Caco-2 (cell line): ENCODE results near the gene NAXD. TPM values are rescaled to one million over a fixed set of nuclear protein-coding genes. Genes with fewer than 3 reads are reported as not detected.

ENCODE experiments used
- BruUV-seq: library from RNA; stranded (reverse); fragments of 400-500 nt; replicated peaks from 2 replicates; lab custom pipeline; 2021; lab: Mats Ljungman, UMichigan
- CTCF ChIA-PET: fragments of 300-600 bp; sonication (Branson Sonifier 250); formaldehyde crosslinking; loops from one replicate; lab custom pipeline; 2022; ENCODE audit warnings: antibody characterized with exemption; lab: Charles Lee
- POLR2A ChIA-PET: fragments of 300-600 bp; sonication (Branson Sonifier 250); formaldehyde crosslinking; loops from one replicate; lab custom pipeline; 2022; ENCODE audit warnings: antibody characterized with exemption; lab: Charles Lee
- DNase-seq, 2 experiments: peaks; one replicate each; pipeline versions ENCODE4 v3.0.0 to v3.0.0-alpha.2; 2020 to 2022
- H3K27me3 ChIP-seq: replicated peaks from 2 replicates; pipeline ENCODE4 v1.6.0; 2011; ENCODE audit warnings: low read length; ENCODE audit not compliant: control insufficient read depth, insufficient read depth
- H3K36me3 ChIP-seq: 2 replicates; pipeline ENCODE4 v1.5.1; 2011; ENCODE audit warnings: low read length; ENCODE audit not compliant: control insufficient read depth, insufficient read depth
- H3K4me1 ChIP-seq: fragments of 250-450 bp; sonication (Bioruptor Pico); 2 replicates; pipeline ENCODE4 v1.5.1; 2020; ENCODE audit warnings: mild to moderate bottlenecking
- H3K4me3 ChIP-seq: 2 replicates; pipeline ENCODE4 v1.5.1; 2011; ENCODE audit warnings: low read depth, mild to moderate bottlenecking, control low read depth, low read length
- H3K9me3 ChIP-seq: fragments of 250-450 bp; sonication (Bioruptor Pico); 2 replicates; pipeline ENCODE4 v1.5.1; 2020; ENCODE audit warnings: mild to moderate bottlenecking, moderate library complexity
- H3K27ac Mint-ChIP-seq: one replicate; pipeline ENCODE4 v1.8.0; 2022; ENCODE audit warnings: mixed read lengths; ENCODE audit not compliant: unreplicated experiment
- H3K27me3 Mint-ChIP-seq: one replicate; pipeline ENCODE4 v1.8.0; 2022; ENCODE audit warnings: mixed read lengths; ENCODE audit not compliant: insufficient read depth, unreplicated experiment
- H3K36me3 Mint-ChIP-seq: one replicate; pipeline ENCODE4 v1.8.0; 2022; ENCODE audit warnings: mild to moderate bottlenecking, mixed read lengths; ENCODE audit not compliant: insufficient read depth, unreplicated experiment
- H3K4me1 Mint-ChIP-seq: one replicate; pipeline ENCODE4 v1.8.0; 2022; ENCODE audit warnings: low read depth, mixed read lengths; ENCODE audit not compliant: unreplicated experiment
- H3K4me3 Mint-ChIP-seq: one replicate; pipeline ENCODE4 v1.8.0; 2022; ENCODE audit warnings: mild to moderate bottlenecking, moderate library complexity, mixed read lengths; ENCODE audit not compliant: unreplicated experiment
- H3K9me3 Mint-ChIP-seq: one replicate; pipeline ENCODE4 v1.8.0; 2022; ENCODE audit warnings: mixed read lengths; ENCODE audit not compliant: unreplicated experiment
- intact Hi-C: fragments of 100-400 bp; cut with micrococcal nuclease; formaldehyde crosslinking; loops from one replicate; pipeline ENCODE4 v1.10.0; 2022; ENCODE audit not compliant: unreplicated experiment
- total RNA-seq: library from RNA; stranded (reverse); gene quantifications from 2 replicates; pipeline ENCODE4 v1.2.3, GENCODE V29; 2022
- TF ChIP-seq, protein P1 (sequence below), 2 experiments: fragments of 200-600 bp in 1 of 2; IDR thresholded peaks; 1 replicate in 1 of 2; 2 replicates in 1 of 2; pipeline versions ENCODE4 v1.5.1 to v1.8.0; 2011 to 2022; ENCODE audit warnings: antibody characterized with exemption in 1 of 2, control low read depth in 1 of 2, inconsistent platforms in 1 of 2, low read depth in 1 of 2, low read length in 1 of 2, mild to moderate bottlenecking in 1 of 2, moderate library complexity in 1 of 2; ENCODE audit not compliant: insufficient read depth in 1 of 2, severe bottlenecking in 1 of 2, unreplicated experiment in 1 of 2

The NAXD gene
- total RNA-seq, 1 experiment from 2014 or later: 51.5 TPM

DNA sequence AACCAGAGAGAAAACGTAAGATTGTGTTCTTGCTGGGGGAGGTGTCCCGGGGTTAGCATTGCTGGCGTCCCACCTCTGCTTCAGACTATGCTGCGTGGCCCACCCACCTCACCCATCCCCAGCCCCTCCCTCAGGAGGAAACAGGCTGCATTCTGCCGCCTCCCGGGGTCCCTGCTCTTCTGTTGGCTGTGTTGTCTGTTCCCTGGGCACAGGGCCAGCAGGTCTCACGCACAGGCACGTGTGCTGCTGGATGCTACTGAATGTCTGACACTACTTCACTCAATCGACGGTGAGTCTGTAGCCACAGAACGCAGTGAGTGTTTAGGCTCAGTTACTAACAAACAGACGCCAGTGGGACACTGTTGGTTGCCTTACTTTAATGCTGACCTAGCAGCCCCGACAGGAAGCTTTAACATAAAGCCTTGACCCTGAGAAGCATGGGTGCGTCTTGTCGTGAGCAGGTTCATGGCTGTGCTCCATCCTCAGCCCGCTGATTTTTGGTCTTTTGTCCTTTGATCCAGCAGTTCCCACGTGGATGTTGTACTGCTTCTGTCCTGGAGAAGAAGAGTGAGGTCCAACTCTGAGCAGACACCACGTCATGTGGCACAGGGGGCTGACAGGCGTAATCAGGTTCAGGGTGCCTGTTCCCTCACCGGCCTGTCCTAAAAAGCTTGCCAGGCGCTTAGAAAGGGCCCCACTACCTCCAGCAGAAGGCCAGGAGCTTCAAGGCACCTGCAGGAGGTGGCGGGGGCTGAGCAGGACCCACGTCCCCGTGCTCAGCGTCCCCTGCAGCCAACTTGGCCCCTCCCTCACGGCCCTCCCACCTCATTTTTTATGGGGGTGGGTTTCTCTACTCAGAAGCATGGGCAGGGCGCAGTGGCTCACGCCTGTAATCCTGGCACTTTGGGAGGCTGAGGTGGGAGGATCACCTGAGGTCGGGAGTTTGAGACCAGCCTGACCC lies 26.0 kb downstream of the NAXD start:
- TF ChIP-seq, protein P1, sequence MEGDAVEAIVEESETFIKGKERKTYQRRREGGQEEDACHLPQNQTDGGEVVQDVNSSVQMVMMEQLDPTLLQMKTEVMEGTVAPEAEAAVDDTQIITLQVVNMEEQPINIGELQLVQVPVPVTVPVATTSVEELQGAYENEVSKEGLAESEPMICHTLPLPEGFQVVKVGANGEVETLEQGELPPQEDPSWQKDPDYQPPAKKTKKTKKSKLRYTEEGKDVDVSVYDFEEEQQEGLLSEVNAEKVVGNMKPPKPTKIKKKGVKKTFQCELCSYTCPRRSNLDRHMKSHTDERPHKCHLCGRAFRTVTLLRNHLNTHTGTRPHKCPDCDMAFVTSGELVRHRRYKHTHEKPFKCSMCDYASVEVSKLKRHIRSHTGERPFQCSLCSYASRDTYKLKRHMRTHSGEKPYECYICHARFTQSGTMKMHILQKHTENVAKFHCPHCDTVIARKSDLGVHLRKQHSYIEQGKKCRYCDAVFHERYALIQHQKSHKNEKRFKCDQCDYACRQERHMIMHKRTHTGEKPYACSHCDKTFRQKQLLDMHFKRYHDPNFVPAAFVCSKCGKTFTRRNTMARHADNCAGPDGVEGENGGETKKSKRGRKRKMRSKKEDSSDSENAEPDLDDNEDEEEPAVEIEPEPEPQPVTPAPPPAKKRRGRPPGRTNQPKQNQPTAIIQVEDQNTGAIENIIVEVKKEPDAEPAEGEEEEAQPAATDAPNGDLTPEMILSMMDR (IDR thresholded peaks at IDR 0.05; ENCODE audit: insufficient read depth in 1 of 2, low read depth in 1 of 2, low read length in 1 of 2, severe bottlenecking in 1 of 2, unreplicated experiment in 1 of 2): no peak
- H3K4me3 ChIP-seq: no peak overlapping the region
- BruUV-seq: no TSS peak
- ChIA-PET POLR2A (no interaction called here), CTCF (no interaction called here)
- intact Hi-C loops: no loop called here
- Mint-ChIP-seq H3K4me3 (no peak overlapping the region), H3K4me1 (no peaks in the 10 kb centered on the region), H3K27ac (no peak overlapping the region), H3K36me3 (peaks cover 86% of the 10 kb centered on the region), H3K27me3 (no peaks in the 10 kb centered on the region), H3K9me3 (no peaks in the 10 kb centered on the region)
- no peak for DNase-seq
- H3K36me3 ChIP-seq: peaks cover 2% of the 10 kb centered on the region
- H3K27me3 ChIP-seq: no peaks in the 10 kb centered on the region
- no peaks in the 10 kb centered on the region for H3K4me1 ChIP-seq
- no peaks in the 10 kb centered on the region for H3K9me3 ChIP-seq

DNA sequence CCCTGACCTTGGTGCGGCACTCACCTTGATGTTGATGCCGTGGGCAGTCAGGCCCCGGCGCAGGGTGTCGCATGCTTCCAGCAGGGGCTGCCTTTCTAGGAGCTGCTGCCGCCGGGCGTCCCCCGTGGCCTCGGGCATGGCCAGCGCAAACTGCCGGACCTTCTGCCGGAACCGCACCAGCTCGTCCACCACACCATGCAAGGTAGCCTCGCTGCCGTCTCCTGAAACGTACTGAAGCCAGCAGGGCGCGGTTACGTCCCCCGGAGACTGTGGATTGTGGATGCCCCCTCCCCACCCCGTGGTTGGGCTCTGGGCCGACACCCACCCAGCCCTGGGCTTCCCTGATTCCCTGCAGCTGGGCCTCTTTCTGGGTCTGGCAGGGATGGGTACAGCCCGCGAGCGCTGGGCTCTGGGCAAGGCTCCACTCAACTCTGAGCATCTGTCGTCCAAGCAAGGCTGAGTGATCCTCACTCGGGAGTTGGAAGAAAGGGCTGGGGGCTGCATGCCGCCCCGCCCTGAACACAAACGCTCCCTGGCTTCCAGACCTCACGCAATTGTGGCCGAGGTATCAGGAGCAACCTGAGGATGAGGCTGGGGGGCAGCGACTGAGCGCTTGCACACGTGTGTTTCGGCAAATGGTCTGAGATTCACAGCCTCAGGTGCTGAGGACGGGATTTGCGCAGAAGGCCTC lies 27.1 kb downstream of the NAXD start:
- H3K36me3 ChIP-seq: peaks cover 2% of the 10 kb centered on the region

DNA sequence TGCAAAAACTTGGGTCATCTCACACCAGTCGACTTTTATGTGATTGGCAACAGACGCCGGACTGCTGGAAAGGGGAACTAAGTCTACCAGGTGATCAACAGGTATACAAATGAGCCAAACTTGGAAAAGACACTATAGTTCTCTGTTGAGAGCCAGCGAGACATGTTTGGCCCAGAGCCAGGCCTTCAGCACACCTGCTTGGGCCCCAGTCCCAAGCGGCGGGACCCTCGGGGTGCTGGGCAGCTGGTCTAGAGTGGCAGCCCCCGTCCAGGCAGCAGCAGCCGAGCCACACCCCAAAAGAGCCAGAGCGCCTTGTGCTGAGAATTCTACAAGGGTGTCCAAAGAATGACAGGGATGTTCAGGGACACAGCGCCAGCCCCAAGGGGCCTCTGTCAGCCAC lies 28.0 kb downstream of the NAXD start:
- POLR2A ChIA-PET: no interaction called here
- DNase-seq: no peak
- TF ChIP-seq, protein P1 (IDR thresholded peaks at IDR 0.05; ENCODE audit: insufficient read depth in 1 of 2, low read depth in 1 of 2, low read length in 1 of 2, severe bottlenecking in 1 of 2, unreplicated experiment in 1 of 2): no peak
- Histone ChIP-seq H3K4me3 (no peak overlapping the region), H3K9me3 (no peaks in the 10 kb centered on the region), H3K4me1 (no peaks in the 10 kb centered on the region), H3K36me3 (peaks cover 2% of the 10 kb centered on the region), H3K27me3 (no peaks in the 10 kb centered on the region)
- no peak overlapping the region for H3K4me3 Mint-ChIP-seq
- CTCF ChIA-PET: no interaction called here
- H3K27me3 Mint-ChIP-seq: no peaks in the 10 kb centered on the region
- BruUV-seq: no TSS peak
- peaks cover 90% of the 10 kb centered on the region for H3K36me3 Mint-ChIP-seq
- intact Hi-C loops: no loop called here
- no peaks in the 10 kb centered on the region for H3K4me1 Mint-ChIP-seq
- H3K27ac Mint-ChIP-seq: no peak overlapping the region
- H3K9me3 Mint-ChIP-seq: no peaks in the 10 kb centered on the region

More for the DNA sequence above, 27.1 kb downstream of the NAXD start:
- no peak overlapping the region for H3K27ac Mint-ChIP-seq
- H3K9me3 Mint-ChIP-seq: no peaks in the 10 kb centered on the region
- intact Hi-C loops: no loop called here
- ChIA-PET POLR2A (no interaction called here), CTCF (no interaction called here)
- no peaks in the 10 kb centered on the region for H3K27me3 Mint-ChIP-seq
- no peaks in the 10 kb centered on the region for H3K9me3 ChIP-seq
- H3K4me1 Mint-ChIP-seq: no peaks in the 10 kb centered on the region
- H3K4me1 ChIP-seq: no peaks in the 10 kb centered on the region
- peaks cover 84% of the 10 kb centered on the region for H3K36me3 Mint-ChIP-seq
- BruUV-seq: no TSS peak
- H3K27me3 ChIP-seq: no peaks in the 10 kb centered on the region
- H3K4me3 Mint-ChIP-seq: no peak overlapping the region
- TF ChIP-seq, protein P1 (IDR thresholded peaks at IDR 0.05; ENCODE audit: insufficient read depth in 1 of 2, low read depth in 1 of 2, low read length in 1 of 2, severe bottlenecking in 1 of 2, unreplicated experiment in 1 of 2): no peak
- H3K4me3 ChIP-seq: no peak overlapping the region
- DNase-seq: no peak
